Measurements from ENCODE around the gene PHACTR3.

- TF ChIP-seq CTCF (IDR thresholded peaks at IDR 0.05) (no peak), POLR2A (IDR thresholded peaks at IDR 0.05) (no peak)
These were observed 257.1 kb downstream of the PHACTR3 start for GRCh38 chr20:59861401-59861800.

Data from right lobe of liver (tissue), 4 donors.